Renal cortical epithelial cell (primary cell): ENCODE measurements around the gene MGAT5. TPM values are rescaled to one million over a fixed set of nuclear protein-coding genes. Genes with fewer than 3 reads are reported as not detected.
A peak's percentile ranks its signal among the peaks of the same experiment; 100 is the strongest.

Experiments
- DNase-seq: peaks from one replicate; pipeline ENCODE4 v3.0.0-alpha.2; 2011; ENCODE audit warnings: low read depth
- total RNA-seq: library from RNA; depleted of rRNA; stranded (reverse); fragments of >200 nt; gene quantifications from 2 replicates; pipeline ENCODE4 v1.2.3, GENCODE V29; 2014

The MGAT5 gene
- total RNA-seq, 1 donor from 2014 or later = 39.1 TPM

DNA sequence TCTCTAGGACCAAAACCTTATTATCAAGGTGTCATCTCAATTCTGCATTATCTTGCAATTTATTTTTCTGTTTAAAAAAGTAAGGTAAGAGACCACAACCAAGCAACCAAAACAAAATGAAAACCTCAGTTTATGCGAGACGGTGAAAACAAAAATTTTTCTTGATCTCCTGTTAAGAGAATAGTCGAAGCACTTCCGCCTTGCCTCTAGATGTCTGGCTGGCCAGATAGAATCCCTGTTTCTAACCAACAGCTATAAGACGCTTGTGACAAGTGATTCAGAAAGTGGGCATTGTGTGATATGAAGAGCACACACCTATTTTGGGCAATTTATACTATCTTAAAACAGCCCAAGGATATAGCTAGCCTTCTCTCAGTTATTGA, 51.2 kb downstream of the MGAT5 start:
- DNase-seq = no peak

DNA sequence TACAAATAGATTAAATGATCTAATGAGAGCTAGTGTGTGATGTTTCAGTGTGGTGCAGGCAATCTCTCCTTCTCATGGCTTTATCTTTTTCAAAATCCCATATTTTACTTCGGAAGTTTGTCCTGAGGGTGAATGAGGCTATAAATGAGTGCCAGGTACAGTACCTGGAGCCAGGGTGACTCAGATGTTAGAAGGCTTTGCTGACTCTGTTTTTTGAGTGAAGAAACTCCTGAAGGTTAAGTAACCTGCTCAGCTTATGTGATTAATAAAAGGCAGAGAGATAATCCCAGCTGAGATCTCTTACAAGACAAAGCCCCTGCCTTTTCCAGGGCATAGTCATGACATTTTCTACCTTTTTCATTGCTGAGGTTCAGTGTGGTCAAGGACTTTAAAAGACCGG, 52.6 kb downstream of the MGAT5 start:
- DNase-seq = no peak

DNA sequence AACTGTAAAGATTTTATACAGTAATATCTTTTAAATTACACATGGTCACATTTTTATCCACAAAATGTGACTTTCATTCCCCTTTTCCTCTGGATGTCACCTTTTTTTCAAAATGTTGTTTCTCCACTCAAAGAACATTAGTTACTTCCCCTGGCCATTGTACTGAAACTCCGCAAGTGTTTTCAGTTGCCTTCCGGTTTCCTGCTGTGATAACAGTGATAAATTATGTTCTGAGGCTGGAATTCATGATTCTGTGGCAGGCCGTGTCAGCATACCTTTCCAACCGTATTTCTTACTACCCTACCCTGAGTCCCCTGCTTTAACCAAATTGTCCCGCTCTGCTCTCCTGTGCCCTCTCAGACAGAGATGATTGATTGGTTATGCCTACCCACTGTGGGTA, 53.5 kb downstream of the MGAT5 start:
- DNase-seq = no peak

DNA sequence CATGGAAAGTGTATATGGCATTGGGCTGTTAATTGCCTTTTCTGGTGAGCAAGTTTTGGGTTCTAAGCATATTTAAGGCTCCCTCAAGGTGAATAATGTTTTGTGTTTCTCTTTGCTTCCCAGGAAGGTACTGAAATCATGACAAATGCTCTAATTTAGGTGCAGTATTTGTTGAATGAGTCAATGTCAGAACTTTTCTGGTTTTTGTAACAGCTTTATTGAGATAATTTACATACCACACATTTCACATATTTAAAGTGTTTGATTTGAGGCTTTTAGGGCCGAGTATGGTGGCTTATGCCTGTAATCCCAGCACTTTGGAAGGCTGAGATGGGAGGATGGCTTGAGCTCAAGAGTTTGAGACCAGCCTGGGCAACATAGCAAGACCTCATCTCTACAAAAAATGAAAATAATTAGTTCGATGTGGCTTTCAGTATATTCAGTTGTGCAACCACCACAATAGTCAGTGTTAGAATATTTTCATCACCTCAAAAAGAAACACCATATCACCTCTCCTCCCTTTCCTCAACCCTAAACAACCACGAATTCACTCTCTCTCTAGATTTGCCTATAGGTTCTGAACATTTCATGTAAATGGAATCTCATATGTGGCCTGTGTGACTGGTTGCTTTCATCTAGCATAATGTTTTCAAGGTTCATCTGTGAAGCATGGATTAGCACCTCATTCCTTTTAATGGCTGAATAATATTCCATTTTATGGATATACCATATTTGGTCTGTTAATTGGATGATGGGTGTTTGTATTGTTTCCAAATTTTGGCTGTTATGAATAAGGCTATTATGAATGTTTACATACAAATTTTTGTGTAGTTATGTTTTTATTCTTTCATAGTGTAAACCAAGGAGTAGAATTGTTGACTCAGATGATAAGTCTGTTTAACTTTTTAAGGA, 54.9 kb downstream of the MGAT5 start:
- DNase-seq = no peak

DNA sequence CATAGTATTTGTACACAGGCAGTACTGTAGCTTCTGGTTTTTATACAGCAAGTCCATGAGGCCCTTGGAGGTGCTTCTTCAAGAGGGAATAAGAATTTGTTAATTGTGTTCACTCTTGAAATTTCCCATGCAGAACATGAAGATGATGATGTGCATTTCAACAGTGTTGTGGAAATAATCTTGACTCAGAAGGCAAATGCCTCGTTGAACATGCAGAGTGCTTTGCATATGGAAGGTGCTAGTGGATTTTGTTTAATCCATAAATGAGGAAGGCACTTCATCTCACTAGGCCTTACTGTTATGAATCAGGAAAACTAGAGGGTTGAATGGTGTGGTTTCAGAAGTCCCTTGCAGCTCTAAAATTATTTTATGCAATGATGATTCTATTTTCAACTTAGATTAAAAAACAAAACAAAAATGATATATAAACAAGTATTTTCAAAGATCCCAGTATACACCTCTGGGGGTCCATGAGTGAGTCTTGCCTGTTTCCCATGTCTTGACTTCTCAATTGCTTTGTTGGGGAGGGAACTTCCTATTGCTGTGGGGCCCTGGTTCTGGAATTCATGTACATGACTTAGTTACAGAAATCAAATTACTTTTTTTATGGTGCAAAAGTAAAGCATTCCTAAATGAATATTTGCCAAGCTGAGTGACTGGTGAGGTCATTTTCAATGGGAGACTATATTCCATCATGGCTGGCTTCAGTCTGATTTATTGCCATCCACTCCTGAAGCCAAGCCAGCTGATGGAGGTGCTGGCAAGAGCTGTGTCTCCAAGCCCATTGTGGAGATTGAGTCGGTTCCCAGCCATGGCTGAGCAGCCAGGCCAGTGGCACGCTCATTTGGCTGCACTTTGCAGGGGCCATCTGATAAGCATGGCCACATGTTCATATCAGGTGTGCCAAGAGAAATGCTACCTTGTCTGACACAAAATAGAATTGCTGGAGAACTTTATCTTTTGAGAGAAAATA, 56.5 kb downstream of the MGAT5 start:
- DNase-seq = no peak

DNA sequence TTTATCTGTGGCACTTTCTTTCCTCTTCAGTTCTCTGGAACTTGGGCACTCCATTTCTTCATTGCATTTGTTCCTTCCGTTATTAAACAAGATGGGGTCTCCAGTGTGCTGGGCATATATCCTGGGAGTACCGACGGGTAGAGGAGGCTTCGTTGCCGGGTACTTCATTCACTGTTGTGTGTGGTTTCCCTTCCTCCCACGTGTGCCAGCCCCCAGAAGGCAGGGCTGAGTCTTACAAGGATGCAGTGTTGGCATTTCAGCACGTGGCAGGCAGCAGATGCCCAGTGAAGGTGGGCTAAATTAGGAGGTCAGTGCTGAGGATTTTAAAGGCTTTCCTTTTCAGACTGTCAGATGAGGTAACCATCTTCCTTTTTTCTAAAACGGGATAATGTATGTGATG, 58.6 kb downstream of the MGAT5 start:
- no peak for DNase-seq

DNA sequence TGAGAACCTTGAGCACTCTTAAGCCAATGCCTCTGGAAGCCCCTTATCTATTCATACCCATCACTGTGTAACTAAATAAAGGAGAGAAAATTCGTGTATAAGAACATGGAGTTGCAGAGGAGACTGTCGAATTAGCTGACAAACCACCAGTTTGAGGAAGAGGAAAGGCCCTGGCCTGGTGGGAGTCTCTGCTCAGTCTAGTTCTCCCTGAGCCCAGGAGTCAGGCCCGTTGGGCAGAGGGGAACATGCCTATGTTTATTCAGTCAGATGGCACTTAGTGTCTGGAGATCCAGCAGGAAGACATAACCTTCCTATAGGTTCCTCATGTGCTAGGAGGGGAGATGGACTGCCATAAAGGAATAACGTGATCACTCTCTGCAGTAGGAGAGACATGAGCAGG, 60.3 kb downstream of the MGAT5 start:
- DNase-seq = no peak

DNA sequence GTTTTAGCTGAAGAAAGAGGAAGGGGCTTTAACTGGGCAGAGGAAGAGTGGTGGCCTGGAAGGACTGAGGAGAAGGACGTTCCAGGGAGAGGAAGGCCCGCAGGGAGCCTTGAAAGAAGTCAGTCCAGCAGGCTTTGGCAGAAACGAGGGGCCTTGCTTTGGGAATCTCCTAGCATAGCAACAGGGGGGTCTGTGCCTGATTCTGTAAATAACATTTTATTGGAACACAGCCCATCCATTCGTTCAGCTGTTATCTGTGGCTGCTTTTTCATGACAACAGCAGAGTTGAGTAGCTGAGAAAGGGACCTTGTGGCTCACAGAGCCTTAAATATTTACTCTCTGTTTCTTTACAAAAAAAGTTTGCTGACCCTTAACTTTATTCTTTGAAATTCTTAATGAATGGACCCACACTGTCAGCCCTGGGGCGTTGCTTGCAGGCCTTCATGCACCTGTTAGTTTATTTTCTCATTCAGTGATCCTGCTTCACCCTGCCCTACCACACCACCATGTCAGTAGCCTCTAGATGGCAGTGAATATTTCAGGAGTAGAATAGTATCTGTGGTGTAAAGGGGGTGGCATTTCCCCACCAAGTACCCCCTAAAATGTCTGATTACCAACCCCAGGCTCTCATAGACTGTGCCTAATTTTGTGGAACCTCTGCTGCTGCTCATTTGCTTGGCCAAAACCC, 61.0 kb downstream of the MGAT5 start:
- no peak for DNase-seq

DNA sequence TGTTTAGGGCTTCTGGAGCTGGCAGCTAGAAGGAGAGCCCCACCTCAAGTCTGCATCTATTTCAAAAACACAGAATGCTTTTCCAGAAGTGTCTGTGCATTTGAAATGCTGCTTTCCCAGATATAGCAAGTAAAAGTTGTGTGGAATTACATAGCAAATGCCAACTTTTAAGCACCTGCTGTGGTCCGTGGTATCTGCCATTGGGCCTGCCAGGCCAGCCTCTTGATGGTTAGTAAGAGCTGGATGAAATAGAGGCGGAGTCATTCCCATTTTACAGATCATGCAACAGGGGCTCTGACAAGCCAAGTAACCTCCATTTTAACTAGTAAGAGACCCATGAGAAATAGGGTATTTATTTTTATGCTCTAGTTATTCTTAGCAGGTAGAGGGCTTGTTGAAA, 61.6 kb downstream of the MGAT5 start:
- DNase-seq = no peak

DNA sequence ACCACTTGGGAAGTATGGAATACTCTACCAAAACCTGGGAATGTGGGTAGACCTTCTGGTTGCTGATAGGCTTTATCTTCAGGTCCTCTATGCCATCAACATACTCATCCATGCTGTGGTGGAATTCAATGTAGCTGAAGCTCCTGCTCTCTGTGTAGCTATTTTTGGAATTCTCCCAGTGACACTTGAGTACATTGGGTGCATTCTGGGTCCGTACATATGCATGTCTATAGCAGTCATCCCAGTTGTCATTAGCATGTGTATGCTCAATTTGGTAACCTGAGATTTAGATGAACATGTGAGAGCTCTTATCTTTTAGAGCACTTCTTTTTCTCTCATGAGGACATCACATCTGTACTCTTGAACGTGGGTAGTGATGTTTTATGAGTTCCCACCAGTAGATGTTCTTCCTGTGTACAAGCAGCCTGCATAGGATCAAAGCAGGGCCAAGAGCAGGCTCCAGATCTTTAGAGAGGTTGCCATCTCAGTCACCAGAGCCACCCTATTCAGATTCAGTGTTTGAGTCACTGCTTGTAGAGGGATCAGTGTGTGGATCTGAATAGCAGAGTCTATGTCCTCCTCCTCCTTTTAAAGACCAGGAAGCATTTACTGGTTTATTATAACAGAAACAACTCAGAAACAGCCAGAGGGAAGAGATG, 65.9 kb downstream of the MGAT5 start:
- DNase-seq = no peak

DNA sequence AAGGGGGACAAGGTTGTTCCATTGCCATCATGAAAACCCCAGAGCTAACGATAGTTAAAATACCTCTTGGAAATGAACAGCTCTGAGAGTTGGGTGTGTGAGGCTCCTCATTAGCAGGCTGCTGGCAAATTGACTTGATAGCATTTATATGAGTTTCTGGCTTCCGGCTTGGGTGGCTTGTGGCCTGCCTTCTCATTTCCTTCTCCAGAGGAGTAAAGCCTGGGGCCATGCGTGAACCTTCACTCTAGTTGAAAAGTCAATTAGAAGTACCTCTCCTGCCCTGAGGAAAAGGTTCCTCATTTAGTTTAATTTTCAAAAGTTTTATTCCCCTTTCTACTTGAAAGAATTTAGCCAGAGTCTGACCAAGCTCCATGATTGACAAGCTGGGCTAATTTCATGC, 67.1 kb downstream of the MGAT5 start:
- peak; percentile 14 for DNase-seq

DNA sequence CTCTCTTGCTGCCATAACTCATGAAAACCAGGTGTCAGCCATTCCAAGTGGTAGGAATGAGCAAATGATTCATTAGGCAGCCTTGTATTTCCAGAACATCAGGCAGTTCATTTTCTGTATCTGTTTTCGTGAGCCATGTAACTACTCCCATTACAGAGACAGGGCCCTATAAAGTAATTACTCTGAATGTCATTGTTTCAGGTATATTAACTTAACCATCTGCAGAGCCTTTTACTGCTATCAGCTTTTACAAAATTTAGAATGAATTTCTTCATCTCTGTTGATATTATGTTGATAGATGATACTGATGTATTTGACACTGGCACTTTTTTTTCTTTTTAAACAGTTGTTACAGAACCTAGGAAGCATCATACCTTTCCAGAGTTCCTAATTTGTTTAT, 69.9 kb downstream of the MGAT5 start:
- no peak for DNase-seq

DNA sequence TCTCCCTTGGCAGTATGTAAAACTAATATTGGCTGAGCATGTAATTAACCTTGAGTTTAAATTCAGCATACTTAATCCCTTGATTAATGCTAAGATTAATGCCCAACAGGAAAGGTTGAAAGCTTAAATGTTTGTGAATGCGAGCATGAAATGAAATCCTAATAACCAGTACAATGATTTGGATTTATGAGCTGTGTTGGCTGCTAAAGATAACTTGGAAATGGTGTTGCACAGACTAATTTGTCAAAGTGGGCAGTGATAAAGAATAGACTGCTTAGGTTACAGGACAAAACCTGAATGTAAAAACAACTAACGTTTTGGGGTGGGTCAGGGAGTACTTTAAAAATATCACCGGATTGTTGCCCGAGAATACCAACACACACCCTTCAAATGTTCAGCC, 70.6 kb downstream of the MGAT5 start:
- DNase-seq = no peak

DNA sequence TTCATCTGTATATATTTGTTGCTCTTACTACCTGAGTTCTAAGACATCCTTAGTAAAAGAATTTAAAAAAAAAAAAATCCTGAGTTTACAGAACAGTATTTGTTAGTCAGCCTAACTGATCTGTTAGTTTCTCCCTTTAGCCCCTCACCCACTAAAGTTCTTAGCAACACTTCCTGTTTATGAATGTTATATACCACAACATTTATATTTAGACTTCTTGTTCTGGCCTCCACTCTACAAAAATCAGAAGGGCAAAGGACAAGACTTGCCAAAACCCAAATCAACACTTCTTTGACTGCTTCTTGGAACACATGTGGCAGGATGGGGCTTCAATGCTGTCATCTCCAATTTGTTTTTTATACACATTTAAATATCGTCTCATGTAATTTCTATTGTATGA, 71.1 kb downstream of the MGAT5 start:
- no peak for DNase-seq

DNA sequence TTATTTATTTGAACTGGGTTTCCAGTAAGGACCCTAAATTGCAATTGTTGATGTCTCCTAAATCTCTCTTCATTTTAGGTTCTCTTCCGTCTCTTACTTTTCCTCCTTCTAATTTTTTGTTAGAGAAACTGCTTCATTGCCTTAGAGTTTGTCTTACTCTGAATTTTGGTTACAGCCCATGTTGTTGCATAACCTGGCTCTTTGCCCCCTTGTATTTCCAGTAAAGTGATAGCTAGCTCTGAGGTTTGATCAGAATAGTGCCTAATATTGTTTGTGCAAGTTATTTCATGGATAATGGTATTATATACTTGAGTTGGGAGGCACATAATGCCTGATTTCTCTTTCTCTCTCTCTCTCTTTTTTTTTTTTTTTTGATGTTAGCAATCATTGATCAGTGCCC, 71.8 kb downstream of the MGAT5 start:
- DNase-seq = no peak

DNA sequence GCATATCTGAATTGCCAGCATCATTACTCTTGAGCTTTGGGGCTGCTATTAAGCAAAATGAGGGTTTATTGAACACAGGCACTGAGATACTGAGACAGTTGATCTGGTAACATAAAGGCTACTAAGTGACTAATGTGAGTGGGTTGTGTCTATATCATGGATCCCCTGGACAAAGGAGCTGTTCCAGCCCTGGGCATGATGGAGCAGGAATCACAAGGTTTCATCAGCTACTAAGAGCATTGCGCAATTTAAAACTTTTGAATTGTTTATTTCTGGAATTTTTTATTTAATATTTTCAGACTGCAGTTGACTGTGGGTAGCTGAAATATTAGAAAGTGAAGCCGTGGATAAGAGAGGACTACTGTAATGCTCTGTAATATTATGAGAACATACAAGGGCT, 73.5 kb downstream of the MGAT5 start:
- DNase-seq = peak; percentile 15

DNA sequence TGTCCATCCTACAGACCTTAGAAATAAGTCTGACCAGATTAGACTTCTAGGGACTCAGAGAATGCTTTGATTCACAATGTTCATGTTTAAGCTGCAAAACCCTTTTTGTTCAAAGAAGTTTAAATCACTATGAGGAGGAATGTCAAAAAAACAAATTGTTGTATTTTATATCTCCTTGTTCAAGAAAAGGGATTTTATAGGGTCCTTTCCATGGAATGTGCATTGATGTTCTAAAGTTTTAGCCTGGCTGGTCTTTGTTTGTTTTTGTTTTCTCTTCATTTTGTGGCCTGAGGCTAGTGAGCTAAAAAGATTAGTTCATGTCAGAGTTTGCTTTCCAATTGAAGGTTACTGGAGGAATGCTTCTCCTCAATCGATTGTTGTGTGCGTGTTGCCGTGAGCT, 77.2 kb downstream of the MGAT5 start:
- DNase-seq = no peak

DNA sequence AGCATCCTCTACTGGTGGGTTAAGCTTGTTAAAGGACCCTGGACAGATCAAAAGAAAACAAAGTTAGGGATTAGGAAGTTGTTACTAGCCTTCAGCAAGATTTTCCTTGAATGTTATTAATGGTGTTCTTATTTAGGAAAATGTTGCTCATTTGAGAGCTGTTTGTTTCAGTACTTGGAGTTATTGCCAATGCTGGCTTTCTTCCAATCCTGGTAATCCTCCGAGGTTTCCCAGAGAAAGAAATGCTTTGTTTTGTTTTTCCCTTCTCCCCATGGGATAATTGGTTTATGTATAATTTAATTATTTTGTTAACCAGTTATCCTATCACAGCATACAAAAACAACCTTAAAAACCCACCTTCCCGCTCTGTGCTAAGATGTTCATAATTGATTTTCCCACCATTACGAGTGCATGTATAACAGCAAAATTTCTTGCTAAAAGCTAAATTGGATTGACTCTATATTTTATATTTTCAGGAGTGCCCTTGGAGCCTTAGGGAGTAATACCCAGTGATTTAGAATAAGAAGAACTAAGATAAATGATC, 79.8 kb downstream of the MGAT5 start:
- DNase-seq = peak; percentile 4

DNA sequence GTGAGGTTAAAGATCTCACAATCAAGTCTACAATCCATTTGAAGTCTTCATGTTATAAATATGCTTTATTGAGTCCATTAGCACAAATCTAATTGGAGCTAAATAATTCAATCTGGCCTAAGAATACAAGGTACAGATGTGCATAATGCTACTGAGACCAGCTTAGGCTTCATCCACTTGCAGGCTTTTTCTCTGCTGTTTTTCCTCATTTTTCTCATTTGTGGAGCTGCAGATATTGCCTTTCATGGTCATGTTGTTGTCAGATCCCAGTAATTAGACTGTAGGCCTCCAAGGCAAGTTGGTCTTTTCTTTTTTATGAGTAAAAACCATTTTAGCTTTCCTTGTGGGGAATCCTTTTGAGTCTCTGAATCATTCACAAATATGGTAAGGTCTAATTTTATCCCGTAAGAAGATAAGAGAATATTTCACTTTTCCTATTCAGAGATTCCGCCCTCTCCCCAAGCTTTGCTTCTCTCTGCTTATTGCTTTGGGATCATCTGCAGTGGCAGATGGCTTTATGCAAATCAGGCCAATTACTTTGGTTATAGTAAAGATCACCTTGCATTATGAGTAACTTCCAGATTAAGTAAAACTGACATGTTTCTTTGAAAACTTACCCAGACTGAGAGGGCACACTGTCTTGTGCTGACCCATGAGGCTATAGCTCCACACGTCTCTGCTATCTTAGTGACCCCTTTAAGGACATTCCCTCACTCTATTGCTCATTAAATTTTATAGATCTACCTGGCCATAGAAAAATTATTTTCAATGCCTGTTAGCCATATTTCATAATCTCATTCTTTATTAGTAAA, 80.9 kb downstream of the MGAT5 start:
- no peak for DNase-seq

DNA sequence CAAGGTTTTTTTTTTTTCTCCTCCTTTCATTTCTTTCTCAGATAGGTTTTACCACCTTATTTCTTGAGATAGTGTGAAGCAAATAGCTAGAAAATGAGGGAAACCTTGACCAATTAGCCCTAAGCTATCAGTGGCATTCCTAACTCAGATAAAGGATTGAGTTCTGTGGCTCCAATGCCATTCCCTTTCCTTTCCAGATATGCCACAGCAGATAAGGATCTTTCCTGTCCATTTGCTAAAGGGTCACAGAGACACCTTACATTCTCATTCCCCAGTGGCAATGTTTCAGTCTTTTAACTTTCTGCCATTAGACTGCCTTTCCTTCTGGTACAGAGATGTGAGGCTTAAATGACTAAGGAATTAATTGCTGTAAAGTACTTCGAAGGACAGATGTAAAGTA, 81.7 kb downstream of the MGAT5 start:
- no peak for DNase-seq

DNA sequence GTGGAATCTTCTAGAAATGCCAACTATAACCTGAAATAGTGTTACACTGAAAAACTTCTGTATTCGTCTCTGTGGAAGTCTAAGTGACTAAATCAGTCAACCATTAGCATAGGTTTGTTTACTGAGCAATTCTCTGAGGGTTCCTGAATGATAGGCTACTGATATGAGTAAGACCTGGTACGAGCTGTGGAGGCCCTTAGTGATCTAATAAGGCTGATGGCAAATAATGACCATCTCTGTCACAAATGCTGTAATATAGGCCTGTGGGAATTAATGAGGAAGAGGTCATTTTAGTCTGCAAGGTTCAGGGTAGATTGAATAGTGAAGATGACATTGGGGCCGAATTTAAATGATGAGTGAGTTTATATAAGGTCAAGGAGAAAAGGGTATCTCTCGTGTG, 82.5 kb downstream of the MGAT5 start:
- peak; percentile 8 for DNase-seq
